ENCODE data around the gene RNF125. TPM values are rescaled to one million over a fixed set of nuclear protein-coding genes. Genes with fewer than 3 reads are reported as not detected.

RNF125 gene
- total and polyA plus RNA-seq, 9 of the 15 experiments (the other 6 are each of a cell fraction or from before 2014, with no cell fraction given), result 0.01 to 0.29 (median 0.07) TPM; not detected in 1

DNA sequence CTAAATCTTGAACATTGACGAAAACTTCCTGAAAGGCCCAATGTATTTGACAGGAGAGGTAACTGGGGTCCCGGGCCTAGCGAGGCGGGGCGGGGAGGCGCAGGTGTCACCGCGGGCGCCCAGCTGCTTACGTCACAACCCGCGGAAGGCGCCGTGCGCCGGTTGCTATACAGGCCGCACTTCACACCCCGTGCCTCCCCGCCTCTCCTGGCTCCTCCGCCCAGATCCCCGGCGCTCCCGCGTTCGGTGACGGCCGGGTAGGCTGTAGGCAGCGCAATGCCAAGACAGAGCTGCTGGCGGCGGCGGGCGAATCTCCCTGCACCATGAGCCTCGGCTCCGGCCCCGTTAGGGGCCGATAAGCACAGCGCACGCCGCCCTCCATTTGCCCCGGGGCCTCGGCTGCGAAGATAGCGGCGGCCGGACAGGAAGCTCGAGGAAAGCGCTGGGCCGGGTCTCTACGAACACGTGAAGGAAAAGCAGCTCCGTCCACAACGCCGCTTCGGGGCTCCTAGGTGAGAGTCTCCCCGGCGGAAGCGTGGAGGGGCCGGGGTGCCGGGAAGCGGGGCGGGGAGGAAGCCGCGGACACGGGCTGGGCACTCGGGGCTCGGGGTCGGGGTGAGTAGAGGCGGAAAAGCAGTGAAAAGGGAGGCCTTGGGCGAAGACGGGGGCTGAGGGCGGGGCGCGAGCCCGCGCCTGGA, 73.2 kb downstream of the RNF125 start, which contains the start of gene RNF138 (continued):
- TF ChIP-seq TRIM24 (IDR thresholded peaks at IDR 0.05) (0 out of 4 replicates have a peak, but pooled peaks of 1 of the 2 experiments have one; percentile 20), TRIM28 (IDR thresholded peaks at IDR 0.05) (no peak), ZSCAN32 (CRISPR knock-in tag; IDR thresholded peaks at IDR 0.05) (no peak), ZNF384 (IDR thresholded peaks at IDR 0.05; ENCODE audit: low read depth, low read length) (no peak), ESRRA (IDR thresholded peaks at IDR 0.05; ENCODE audit: borderline replicate concordance, low read depth) (peak; percentile 41), MTF1 (CRISPR knock-in tag; IDR thresholded peaks at IDR 0.05; ENCODE audit: borderline replicate concordance) (no peak), KDM4B (IDR thresholded peaks at IDR 0.05; ENCODE audit: borderline replicate concordance in 2 of 2, low read depth in 1 of 2) (no peak), CGGBP1 (CRISPR knock-in tag; IDR thresholded peaks at IDR 0.05) (peak; percentile 29; the same call in 1 of the 2 replicates), ZHX1 (conservative IDR thresholded peaks at IDR 0.05; ENCODE audit: low read length) (no peak), IFI16 (CRISPR knock-in tag; IDR thresholded peaks at IDR 0.05) (no peak), ZNF24 (IDR thresholded peaks at IDR 0.05) (0 out of 2 replicates have a peak, but pooled peaks have one; percentile 17), ZNF444 (CRISPR knock-in tag; IDR thresholded peaks at IDR 0.05) (no peak), ELK1 (CRISPR knock-in tag; IDR thresholded peaks at IDR 0.05) (no peak), HMG20B (CRISPR knock-in tag; IDR thresholded peaks at IDR 0.05) (no peak), ZFP30 (CRISPR knock-in tag; IDR thresholded peaks at IDR 0.05; ENCODE audit: borderline replicate concordance) (no peak), IRF2 (CRISPR knock-in tag; IDR thresholded peaks at IDR 0.05) (no peak)
- TF ChIP-seq, protein P1, sequence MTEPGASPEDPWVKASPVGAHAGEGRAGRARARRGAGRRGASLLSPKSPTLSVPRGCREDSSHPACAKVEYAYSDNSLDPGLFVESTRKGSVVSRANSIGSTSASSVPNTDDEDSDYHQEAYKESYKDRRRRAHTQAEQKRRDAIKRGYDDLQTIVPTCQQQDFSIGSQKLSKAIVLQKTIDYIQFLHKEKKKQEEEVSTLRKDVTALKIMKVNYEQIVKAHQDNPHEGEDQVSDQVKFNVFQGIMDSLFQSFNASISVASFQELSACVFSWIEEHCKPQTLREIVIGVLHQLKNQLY (CRISPR knock-in tag; conservative IDR thresholded peaks at IDR 0.05), result no peak
- TF ChIP-seq, protein P2, sequence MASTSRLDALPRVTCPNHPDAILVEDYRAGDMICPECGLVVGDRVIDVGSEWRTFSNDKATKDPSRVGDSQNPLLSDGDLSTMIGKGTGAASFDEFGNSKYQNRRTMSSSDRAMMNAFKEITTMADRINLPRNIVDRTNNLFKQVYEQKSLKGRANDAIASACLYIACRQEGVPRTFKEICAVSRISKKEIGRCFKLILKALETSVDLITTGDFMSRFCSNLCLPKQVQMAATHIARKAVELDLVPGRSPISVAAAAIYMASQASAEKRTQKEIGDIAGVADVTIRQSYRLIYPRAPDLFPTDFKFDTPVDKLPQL (IDR thresholded peaks at IDR 0.05; ENCODE audit: extremely low read depth, insufficient read length), result no peak
